HG03280 (cell line): ENCODE data around the gene TMIGD3.

ENCODE experiments used
- ATAC-seq: cut with Tn5 transposase; IDR thresholded peaks from one replicate; pipeline ENCODE4 v1.9.1; 2021; ENCODE audit warnings: mild to moderate bottlenecking, moderate library complexity; ENCODE audit not compliant: unreplicated experiment

TMIGD3 gene

DNA sequence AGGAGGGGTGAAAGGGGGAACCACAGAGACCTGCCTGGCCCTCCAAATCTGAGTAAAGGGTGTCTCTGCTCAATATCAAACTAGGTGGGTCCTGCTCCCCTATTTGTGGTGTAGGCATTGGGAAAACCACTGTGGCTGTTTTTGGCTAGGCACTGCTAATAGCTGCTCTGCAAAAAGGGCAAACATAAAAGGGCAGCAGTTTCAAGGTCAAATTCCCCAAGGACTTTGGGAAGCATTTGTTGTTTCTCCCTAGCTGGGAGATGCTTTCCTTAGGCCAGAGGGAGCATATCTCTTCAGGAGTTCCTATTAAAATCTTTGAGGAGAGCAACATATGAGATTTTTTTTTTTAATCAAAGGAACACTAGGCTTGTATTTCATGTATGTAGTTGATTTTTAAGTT lies 27.2 kb downstream of the TMIGD3 start:
- no peak for ATAC-seq

GRCh38 chr1:111475701-111476100 lies 27.7 kb downstream of the TMIGD3 start:
- ATAC-seq = no peak

DNA sequence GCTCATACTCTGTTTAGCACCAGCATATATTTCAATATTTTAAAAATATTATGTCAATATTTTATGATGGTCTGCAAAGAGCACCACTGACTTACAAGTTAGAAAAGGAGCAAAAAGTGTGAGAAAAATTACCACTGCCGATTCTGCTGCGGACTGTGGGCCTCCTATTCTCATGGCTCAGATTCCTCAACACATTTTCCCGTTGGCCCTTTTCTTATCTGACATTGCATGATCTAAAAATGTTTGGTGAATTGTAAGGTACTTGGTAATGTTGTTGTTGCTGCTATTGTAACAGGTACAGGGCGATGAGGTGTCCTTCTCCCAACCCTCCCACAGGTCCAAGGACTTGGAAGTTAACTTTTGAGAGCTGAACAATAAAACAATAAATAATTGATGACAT lies 28.9 kb downstream of the TMIGD3 start:
- ATAC-seq = no peak

DNA sequence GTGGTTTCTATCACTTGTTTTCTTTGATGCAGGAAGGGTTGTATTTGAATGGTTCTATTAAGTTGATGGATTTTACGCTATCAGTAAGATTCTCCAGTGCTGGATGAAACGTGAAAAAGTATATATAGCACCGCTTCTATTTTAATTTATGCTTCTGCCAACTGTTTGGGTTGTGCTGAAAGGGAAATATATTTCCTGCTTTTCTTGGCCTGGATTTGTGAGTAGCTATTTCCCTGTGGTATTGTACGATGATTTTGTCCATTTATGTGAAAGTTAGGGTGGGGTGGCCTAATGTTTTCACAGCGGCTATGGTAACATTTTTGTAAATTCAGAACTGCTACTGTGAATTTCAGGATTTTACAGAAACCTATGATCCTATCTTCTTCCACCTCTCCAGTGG lies 29.3 kb downstream of the TMIGD3 start:
- ATAC-seq = no peak

DNA sequence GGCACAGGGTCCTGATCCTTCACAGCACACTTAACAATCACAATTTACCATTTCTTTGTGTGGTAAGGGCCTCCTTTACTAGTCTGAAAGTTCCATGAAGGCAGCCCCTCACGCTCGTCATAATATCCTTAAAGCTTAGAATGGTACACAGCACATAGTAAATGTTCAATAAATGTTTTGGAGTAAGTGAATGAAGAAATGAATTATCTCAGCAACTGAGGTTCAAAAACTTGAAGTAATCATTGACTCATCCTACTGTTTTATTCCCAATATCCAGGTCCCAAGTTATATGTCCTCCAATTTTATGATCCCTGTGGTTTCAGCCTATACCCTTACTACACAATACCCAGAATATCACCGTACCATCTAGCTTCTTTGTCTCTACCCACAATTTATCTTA lies 31.9 kb downstream of the TMIGD3 start:
- no peak for ATAC-seq

DNA sequence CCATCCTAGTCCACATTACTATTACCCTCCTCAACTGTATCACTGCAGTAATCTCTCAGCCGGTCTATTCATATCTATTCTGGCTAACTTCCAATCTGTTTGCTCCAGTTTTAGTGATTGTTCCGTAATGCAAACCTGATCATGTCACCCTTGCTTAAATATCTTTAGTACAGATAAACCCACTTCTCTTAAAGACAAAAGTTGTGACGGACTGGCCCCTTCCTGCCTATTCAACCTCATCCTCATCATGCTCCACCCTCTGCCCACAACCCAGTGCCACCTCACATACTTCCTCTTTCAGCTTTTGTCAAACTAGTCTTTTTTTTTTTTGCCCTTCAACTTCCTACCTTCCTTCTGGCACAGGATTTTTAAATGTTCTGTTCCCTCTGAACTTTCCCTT lies 32.4 kb downstream of the TMIGD3 start:
- no peak for ATAC-seq

GRCh38 chr1:111470596-111470995 lies 32.8 kb downstream of the TMIGD3 start:
- ATAC-seq = no peak

DNA sequence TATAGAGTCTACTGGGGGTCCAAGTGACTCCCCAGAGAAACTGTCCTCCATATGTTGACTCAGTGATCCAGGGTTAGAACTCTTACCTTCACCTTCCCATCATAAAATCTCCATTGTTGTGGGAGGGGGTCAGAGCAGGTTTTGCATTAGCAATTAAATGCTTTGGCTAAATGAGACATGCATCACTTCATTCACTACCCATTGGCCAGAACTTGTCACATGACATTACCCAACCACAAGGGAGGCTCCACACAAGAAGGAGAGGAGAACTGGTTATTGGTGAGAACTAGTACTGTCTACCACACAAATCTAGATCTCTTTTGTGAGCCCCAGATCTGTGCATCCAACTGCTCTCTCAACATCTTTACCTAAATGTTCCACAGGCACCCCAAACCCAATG lies 33.9 kb downstream of the TMIGD3 start:
- ATAC-seq = no peak

DNA sequence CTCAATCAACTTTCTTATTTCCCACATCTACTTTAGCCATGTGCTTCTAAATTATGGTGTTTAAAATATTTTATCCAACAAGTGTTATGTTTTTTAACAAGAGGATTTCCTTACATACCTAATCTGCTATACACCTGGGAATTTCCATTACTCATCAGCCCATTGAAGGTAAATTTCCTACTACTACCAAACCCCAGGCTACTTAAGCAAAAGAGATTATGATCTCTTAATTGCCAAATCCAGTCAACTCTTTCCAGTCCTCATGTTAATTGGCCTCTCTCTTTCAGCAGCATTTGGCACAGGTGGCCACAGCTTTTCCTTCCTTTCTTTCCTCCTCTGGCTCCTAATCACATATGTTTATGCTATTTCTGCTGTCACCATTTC lies 34.7 kb downstream of the TMIGD3 start:
- no peak for ATAC-seq

- no peak for ATAC-seq
Observed at GRCh38 chr1:111467865-111468716, 35.3 kb downstream of the TMIGD3 start.

DNA sequence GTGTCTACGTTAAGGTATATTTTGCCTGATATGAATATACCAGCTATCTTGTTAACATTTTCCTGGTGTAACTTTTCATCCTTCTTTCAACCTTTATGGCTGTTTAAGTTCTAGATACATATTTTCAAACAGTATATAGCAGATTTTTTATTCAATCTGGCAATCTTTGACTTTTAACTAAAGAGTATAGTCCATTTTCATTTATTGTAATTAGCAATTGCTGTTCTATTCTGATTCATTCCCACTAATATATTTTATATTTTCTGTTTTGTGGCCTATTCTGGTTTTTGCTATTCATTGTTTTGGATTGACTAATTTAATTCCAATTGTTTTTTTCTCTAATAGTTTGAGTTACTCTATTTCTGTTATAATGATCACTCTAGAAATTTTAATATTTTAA lies 37.0 kb downstream of the TMIGD3 start:
- no peak for ATAC-seq

GRCh38 chr1:111465754-111466153 lies 37.7 kb downstream of the TMIGD3 start:
- no peak for ATAC-seq

DNA sequence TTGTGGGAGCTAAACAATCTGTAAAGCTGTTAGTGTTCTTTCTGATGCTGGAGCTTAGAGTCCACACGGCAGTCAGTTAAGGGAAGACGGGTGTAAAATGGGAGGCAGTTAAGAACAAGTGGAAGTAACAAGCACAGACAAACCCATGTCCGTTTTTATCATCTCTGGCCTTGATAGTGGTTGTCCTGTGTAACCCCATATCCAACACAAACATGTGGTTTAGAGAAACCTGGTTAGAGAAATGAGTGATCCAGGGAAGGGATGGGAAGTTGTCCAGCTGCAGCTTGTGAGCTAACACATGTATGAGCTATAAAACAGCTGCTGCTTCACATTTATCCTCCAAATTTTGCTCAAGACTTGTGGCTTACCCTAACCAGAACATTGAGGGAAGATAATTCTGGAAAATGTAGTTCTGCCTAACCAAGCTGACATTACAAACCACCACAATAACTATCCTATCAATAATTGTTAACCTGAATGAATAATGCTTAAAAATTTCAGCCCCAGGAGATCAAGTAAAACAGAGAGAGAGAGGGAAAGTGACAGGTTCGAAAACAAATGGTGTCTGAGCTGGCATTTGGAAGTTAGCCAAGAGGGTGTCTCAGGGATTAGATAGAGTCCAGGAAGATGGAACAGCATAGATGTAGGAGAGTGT lies 40.3 kb downstream of the TMIGD3 start:
- ATAC-seq = no peak

DNA sequence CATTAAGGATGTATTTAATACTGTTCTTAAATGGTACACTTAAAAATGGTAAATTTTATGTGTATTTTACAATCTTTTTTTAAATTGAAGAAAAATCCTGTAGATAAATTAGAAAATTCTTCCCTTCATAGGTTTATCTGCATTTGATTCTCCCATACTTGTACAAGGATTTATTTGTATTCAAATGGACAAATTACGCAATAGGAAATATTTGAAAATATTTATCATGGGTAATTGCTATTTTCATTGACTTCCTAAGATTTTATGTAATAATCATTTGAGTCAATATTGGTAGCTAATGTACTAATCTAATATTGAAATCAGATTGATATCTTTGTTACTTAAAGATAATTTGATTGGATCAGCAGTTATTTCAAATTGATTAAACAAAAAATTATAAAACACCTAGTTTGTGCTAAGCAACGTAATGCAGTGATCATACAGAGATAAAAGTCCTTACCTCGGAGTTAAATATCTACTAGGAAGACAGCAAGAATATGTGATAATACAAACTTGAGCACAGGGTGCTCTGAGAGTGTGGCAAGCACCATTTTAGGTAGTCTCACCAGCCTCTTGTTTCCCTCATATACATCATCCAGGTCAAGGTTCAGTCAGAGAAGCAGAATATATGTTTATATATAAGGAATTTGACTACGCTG lies 40.9 kb downstream of the TMIGD3 start:
- ATAC-seq = no peak

- no peak for ATAC-seq
Observed at GRCh38 chr1:111461765-111462164, 41.7 kb downstream of the TMIGD3 start.

- no peak for ATAC-seq
Observed at GRCh38 chr1:111455642-111456031, 47.8 kb downstream of the TMIGD3 start.

- ATAC-seq = no peak
Observed at GRCh38 chr1:111454859-111455641, 48.4 kb downstream of the TMIGD3 start.

DNA sequence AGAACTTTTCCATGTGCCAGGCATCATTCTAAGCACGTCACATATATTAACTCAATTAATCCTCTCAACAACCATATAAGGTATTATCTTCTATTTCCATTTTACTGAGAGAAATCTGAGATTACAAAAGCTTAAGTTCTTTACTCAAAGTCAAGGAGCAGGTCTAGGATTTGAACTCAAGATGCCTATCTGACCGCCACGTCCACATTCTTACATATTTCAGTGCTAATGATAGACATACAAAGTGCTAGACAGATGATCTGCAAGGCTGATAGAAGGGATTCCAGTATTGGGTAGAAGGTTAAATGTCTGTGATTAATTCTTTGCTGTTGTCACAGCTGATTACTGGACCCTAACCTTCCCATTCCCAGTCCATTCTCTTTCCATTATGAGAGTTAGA lies 49.7 kb downstream of the TMIGD3 start:
- no peak for ATAC-seq

GRCh38 chr1:111452581-111452980 lies 50.9 kb downstream of the TMIGD3 start:
- ATAC-seq = no peak

- no peak for ATAC-seq
Observed at GRCh38 chr1:111450185-111450584, 53.2 kb downstream of the TMIGD3 start.

DNA sequence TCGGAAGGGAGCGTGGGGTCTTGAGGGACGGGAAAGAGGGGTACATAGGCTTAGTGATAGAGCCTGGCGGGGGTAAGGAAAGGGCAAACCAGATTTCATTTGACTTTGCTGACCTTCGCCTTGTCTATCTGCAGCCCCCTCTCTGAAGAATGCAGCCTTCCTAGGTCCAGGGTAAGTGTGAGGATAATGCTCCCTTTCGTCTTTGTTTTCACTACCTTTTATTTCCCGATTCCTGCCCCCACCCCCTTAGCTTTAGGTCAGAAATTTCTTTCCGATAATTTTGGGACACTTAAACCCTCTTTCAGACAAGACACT lies 53.8 kb downstream of the TMIGD3 start:
- no peak for ATAC-seq
